ENCODE measurements around the gene LAMTOR4.
A peak's percentile ranks its signal among the peaks of the same experiment; 100 is the strongest.

LAMTOR4 gene

GRCh38 chr7:100111914-100112313, 36.8 kb upstream of the LAMTOR4 start:
- TF ChIP-seq JUND (IDR thresholded peaks at IDR 0.05; ENCODE audit: low read depth) = no peak
- DNase-seq (ENCODE audit: low read depth in 1 of 2, low spot score in 1 of 2) = no peak
- in situ Hi-C loops (cut with HindIII; ENCODE audit: low pct_unique_long_range_greater_than_20kb, low sequenced_read_pairs) = no loop called here

GRCh38 chr7:100115026-100115425, 33.7 kb upstream of the LAMTOR4 start:
- in situ Hi-C loops (cut with HindIII; ENCODE audit: low pct_unique_long_range_greater_than_20kb, low sequenced_read_pairs) = no loop called here
- DNase-seq (ENCODE audit: low read depth in 1 of 2, low spot score in 1 of 2) = no peak
- TF ChIP-seq JUND (IDR thresholded peaks at IDR 0.05; ENCODE audit: low read depth) = no peak

- no peak for DNase-seq (ENCODE audit: low read depth in 1 of 2, low spot score in 1 of 2)
- in situ Hi-C loops (cut with HindIII; ENCODE audit: low pct_unique_long_range_greater_than_20kb, low sequenced_read_pairs) = no loop called here
- no peak for TF ChIP-seq JUND (IDR thresholded peaks at IDR 0.05; ENCODE audit: low read depth)
Measured at GRCh38 chr7:100118388-100119071, 30.2 kb upstream of the LAMTOR4 start.

- in situ Hi-C loops (cut with HindIII; ENCODE audit: low pct_unique_long_range_greater_than_20kb, low sequenced_read_pairs) = no loop called here
- DNase-seq (ENCODE audit: low read depth in 1 of 2, low spot score in 1 of 2) = peak; percentile 86 to 95
- no peak for TF ChIP-seq JUND (IDR thresholded peaks at IDR 0.05; ENCODE audit: low read depth)
Measured at GRCh38 chr7:100119072-100119969, 29.4 kb upstream of the LAMTOR4 start, which contains the start of the genes CNPY4 and TAF6. TSS of gene CNPY4 (plus strand) at chr7:100119634. CDS start at chr7:100119745, 111 bp downstream. TSS of gene TAF6 (minus strand) at chr7:100119358. CDS start at chr7:100114209, 5,149 bp downstream.

- DNase-seq (ENCODE audit: low read depth in 1 of 2, low spot score in 1 of 2) = peak; percentile 26 to 63
- TF ChIP-seq JUND (IDR thresholded peaks at IDR 0.05; ENCODE audit: low read depth) = no peak
- in situ Hi-C loops (cut with HindIII; ENCODE audit: low pct_unique_long_range_greater_than_20kb, low sequenced_read_pairs) = no loop called here
Measured at GRCh38 chr7:100119970-100120732, 28.6 kb upstream of the LAMTOR4 start.

- DNase-seq (ENCODE audit: low read depth in 1 of 2, low spot score in 1 of 2) = no peak
- in situ Hi-C loops (cut with HindIII; ENCODE audit: low pct_unique_long_range_greater_than_20kb, low sequenced_read_pairs) = no loop called here
- no peak for TF ChIP-seq JUND (IDR thresholded peaks at IDR 0.05; ENCODE audit: low read depth)
Measured at GRCh38 chr7:100120733-100121036, 28.0 kb upstream of the LAMTOR4 start.

GRCh38 chr7:100122067-100122466, 26.7 kb upstream of the LAMTOR4 start:
- DNase-seq (ENCODE audit: low read depth in 1 of 2, low spot score in 1 of 2) = peak; percentile 19 to 90
- in situ Hi-C loops (cut with HindIII; ENCODE audit: low pct_unique_long_range_greater_than_20kb, low sequenced_read_pairs) = no loop called here
- TF ChIP-seq JUND (IDR thresholded peaks at IDR 0.05; ENCODE audit: low read depth) = no peak

GRCh38 chr7:100122568-100122967, 26.1 kb upstream of the LAMTOR4 start:
- in situ Hi-C loops (cut with HindIII; ENCODE audit: low pct_unique_long_range_greater_than_20kb, low sequenced_read_pairs) = no loop called here
- DNase-seq (ENCODE audit: low read depth in 1 of 2, low spot score in 1 of 2) = no peak
- no peak for TF ChIP-seq JUND (IDR thresholded peaks at IDR 0.05; ENCODE audit: low read depth)

GRCh38 chr7:100124301-100125230, 24.2 kb upstream of the LAMTOR4 start:
- no peak for TF ChIP-seq JUND (IDR thresholded peaks at IDR 0.05; ENCODE audit: low read depth)
- no peak for DNase-seq (ENCODE audit: low read depth in 1 of 2, low spot score in 1 of 2)
- in situ Hi-C loops (cut with HindIII; ENCODE audit: low pct_unique_long_range_greater_than_20kb, low sequenced_read_pairs) = no loop called here

- in situ Hi-C loops (cut with HindIII; ENCODE audit: low pct_unique_long_range_greater_than_20kb, low sequenced_read_pairs) = no loop called here
- no peak for TF ChIP-seq JUND (IDR thresholded peaks at IDR 0.05; ENCODE audit: low read depth)
- no peak for DNase-seq (ENCODE audit: low read depth in 1 of 2, low spot score in 1 of 2)
Measured at GRCh38 chr7:100126239-100126930, 22.3 kb upstream of the LAMTOR4 start.

Data from T47D (cell line).